Measurements from ENCODE around the gene EP400. TPM values are rescaled to one million over a fixed set of nuclear protein-coding genes. Genes with fewer than 3 reads are reported as not detected.
"Not testable (repeated sequence)": the region's sequence is repeated elsewhere in the genome, so short reads cannot be mapped to it uniquely, and the experiment has no call there.

Gene EP400
- total RNA-seq, 1 experiment from 2014 or later, result 3.9 TPM

GRCh38 chr12:131943389-131943788, 6.4 kb upstream of the EP400 start:
- in situ Hi-C loops (cut with HindIII; ENCODE audit: low pct_unique_long_range_greater_than_20kb, low sequenced_read_pairs), result no loop called here

GRCh38 chr12:131943876-131944275, 5.9 kb upstream of the EP400 start:
- in situ Hi-C loops (cut with HindIII; ENCODE audit: low pct_unique_long_range_greater_than_20kb, low sequenced_read_pairs), result no loop called here
- no peak for DNase-seq (ENCODE audit: low read depth)

More at GRCh38 chr12:131943389-131943788, 6.4 kb upstream of the EP400 start:
- no peak for DNase-seq (ENCODE audit: low read depth)

- DNase-seq (ENCODE audit: low read depth), result no peak
- in situ Hi-C loops (cut with HindIII; ENCODE audit: low pct_unique_long_range_greater_than_20kb, low sequenced_read_pairs), result no loop called here
Measured at GRCh38 chr12:131944601-131945251, 5.0 kb upstream of the EP400 start.

GRCh38 chr12:131946757-131947156, 3.0 kb upstream of the EP400 start:
- in situ Hi-C loops (cut with HindIII; ENCODE audit: low pct_unique_long_range_greater_than_20kb, low sequenced_read_pairs), result no loop called here

GRCh38 chr12:131947482-131948027, 2.2 kb upstream of the EP400 start:
- in situ Hi-C loops (cut with HindIII; ENCODE audit: low pct_unique_long_range_greater_than_20kb, low sequenced_read_pairs), result no loop called here
- no peak for DNase-seq (ENCODE audit: low read depth)

More at GRCh38 chr12:131946757-131947156, 3.0 kb upstream of the EP400 start:
- no peak for DNase-seq (ENCODE audit: low read depth)

GRCh38 chr12:131948166-131948712, 1.5 kb upstream of the EP400 start:
- in situ Hi-C loops (cut with HindIII; ENCODE audit: low pct_unique_long_range_greater_than_20kb, low sequenced_read_pairs), result no loop called here
- no peak for DNase-seq (ENCODE audit: low read depth)

- in situ Hi-C loops (cut with HindIII; ENCODE audit: low pct_unique_long_range_greater_than_20kb, low sequenced_read_pairs); DNase-seq (ENCODE audit: low read depth): not testable (repeated sequence)
Measured at GRCh38 chr12:131948713-131949430, 870 bp upstream of the EP400 start.

- in situ Hi-C loops (cut with HindIII; ENCODE audit: low pct_unique_long_range_greater_than_20kb, low sequenced_read_pairs), result no loop called here
- DNase-seq (ENCODE audit: low read depth), result peak; percentile 15
Measured at GRCh38 chr12:131950182-131950913, 606 bp downstream of the EP400 start.

GRCh38 chr12:131953810-131954209, 4.1 kb downstream of the EP400 start:
- DNase-seq (ENCODE audit: low read depth); in situ Hi-C loops (cut with HindIII; ENCODE audit: low pct_unique_long_range_greater_than_20kb, low sequenced_read_pairs): not testable (repeated sequence)

GRCh38 chr12:131954460-131954859, 4.7 kb downstream of the EP400 start:
- in situ Hi-C loops (cut with HindIII; ENCODE audit: low pct_unique_long_range_greater_than_20kb, low sequenced_read_pairs); DNase-seq (ENCODE audit: low read depth): not testable (repeated sequence)

GRCh38 chr12:131959116-131959515, 9.4 kb downstream of the EP400 start:
- DNase-seq (ENCODE audit: low read depth), result no peak
- in situ Hi-C loops (cut with HindIII; ENCODE audit: low pct_unique_long_range_greater_than_20kb, low sequenced_read_pairs), result no loop called here

- in situ Hi-C loops (cut with HindIII; ENCODE audit: low pct_unique_long_range_greater_than_20kb, low sequenced_read_pairs), result no loop called here
Measured at GRCh38 chr12:131959641-131960589, 10.2 kb downstream of the EP400 start.

GRCh38 chr12:131960590-131961325, 11.0 kb downstream of the EP400 start:
- in situ Hi-C loops (cut with HindIII; ENCODE audit: low pct_unique_long_range_greater_than_20kb, low sequenced_read_pairs); DNase-seq (ENCODE audit: low read depth): not testable (repeated sequence)

More at GRCh38 chr12:131959641-131960589, 10.2 kb downstream of the EP400 start:
- no peak for DNase-seq (ENCODE audit: low read depth)

- in situ Hi-C loops (cut with HindIII; ENCODE audit: low pct_unique_long_range_greater_than_20kb, low sequenced_read_pairs); DNase-seq (ENCODE audit: low read depth): not testable (repeated sequence)
Measured at GRCh38 chr12:131961328-131961727, 11.6 kb downstream of the EP400 start.

- in situ Hi-C loops (cut with HindIII; ENCODE audit: low pct_unique_long_range_greater_than_20kb, low sequenced_read_pairs), result no loop called here
- no peak for DNase-seq (ENCODE audit: low read depth)
Measured at GRCh38 chr12:131962069-131962468, 12.3 kb downstream of the EP400 start.

- DNase-seq (ENCODE audit: low read depth), result no peak
- in situ Hi-C loops (cut with HindIII; ENCODE audit: low pct_unique_long_range_greater_than_20kb, low sequenced_read_pairs), result no loop called here
Measured at GRCh38 chr12:131963381-131963780, 13.6 kb downstream of the EP400 start.

GRCh38 chr12:131965073-131965472, 15.3 kb downstream of the EP400 start:
- DNase-seq (ENCODE audit: low read depth), result no peak
- in situ Hi-C loops (cut with HindIII; ENCODE audit: low pct_unique_long_range_greater_than_20kb, low sequenced_read_pairs), result no loop called here

All from Caki2 (cell line).